GM19043 (cell line): ENCODE results near the gene LARP4B.

Source experiments
- ATAC-seq: cut with Tn5 transposase; IDR thresholded peaks from one replicate; pipeline ENCODE4 v1.9.1; 2021; ENCODE audit warnings: low read depth; ENCODE audit not compliant: unreplicated experiment

LARP4B gene

DNA sequence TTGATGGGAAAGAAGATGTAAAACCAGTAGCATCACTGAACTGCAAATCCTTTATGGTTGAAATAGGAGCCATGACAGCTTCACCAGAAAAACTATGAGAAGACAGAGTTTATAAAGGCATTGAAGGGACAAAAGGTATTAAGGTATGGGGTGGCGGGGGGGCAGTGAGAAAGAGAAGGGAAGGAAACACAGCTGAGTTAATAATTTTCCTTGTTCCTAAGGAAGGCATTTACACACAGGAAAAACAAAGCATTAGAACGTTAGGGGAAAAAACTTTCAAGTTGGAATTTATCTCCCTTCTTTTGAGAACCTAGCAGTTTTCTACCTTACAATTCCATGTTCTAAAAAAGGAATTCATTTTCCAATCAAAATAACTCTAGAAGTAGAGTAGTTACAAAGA is 4.4 kb downstream of the LARP4B start:
- ATAC-seq, result no peak

DNA sequence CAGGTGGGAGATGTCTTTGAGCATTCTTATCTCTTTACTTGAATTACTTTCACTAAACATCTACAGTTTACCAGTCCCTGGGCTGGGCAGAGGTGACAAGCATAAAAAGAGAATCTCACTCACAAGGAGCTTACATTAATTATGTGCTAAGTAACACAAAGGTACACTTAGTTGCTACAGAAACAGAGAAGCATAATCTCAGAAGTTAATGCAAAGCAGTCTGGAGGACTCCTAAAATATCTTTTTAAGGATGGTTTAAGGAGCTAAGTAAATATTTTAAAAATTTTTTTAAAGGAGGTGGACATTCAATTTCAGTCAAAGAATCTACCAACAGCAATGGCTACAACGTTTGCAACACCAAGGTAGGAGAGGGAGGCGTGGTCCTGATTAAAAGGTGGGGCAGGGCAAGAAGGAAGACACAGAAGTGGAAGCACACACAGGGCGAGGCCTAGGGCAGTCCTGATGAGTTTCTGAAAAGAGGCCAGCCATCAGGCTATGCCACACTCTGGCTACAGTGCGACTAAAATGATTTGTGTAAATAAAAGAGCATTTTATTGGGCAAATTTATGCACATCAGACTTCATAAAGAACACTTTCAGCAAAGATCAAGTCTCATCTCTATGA is 5.3 kb downstream of the LARP4B start:
- ATAC-seq, result no peak

DNA sequence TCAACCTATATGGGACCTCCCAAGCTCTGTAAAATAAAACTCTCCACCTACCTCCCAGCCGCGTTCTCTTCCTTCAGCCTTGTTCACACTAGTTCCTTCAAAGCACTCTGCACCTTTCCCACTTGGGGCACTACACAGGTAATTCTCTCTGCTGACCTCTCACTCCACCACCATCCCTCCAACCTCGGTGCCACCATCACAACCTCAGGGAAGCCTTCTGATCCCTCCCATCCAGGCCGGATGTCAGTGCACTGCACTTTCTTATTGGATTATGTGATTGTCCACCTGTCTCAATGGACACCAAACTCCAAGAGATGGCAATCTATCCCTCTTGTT is 7.0 kb downstream of the LARP4B start:
- ATAC-seq, result no peak

DNA sequence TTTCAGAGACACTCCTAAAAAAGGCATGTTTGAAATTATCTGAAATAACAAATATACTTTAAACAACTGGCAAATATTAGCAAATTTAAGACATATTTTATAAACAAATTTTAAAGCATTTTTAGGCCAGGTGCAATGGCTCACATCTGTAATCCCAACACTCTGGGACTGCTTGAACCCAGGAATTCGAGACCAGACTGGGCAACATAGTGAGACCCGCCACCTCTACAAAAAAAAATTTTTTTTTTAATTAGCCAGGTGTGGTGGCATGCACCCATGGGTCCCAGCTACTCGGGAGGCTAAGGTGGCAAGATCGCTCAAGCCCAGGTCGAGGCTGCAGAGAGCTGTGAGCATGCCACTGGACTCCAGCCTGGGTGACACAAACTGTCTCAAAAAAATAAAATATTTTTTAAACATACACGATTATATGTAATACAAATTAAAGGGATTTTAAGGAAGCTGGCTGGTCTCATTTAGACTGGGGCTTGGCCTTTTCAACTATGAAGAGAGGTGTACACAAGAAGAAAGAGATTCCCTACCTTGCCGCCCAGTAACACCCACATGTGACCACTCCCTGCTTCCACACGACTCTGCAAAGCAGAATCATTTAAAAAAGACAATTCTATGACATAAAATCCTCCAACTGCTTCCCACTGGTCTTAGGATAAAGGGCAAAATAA is 7.5 kb downstream of the LARP4B start:
- no peak for ATAC-seq

- no peak for ATAC-seq
These were observed 9.8 kb downstream of the LARP4B start for GRCh38 chr10:921471-922414.

GRCh38 chr10:920450-920849 is 11.1 kb downstream of the LARP4B start:
- ATAC-seq, result no peak

GRCh38 chr10:919481-919880 is 12.0 kb downstream of the LARP4B start:
- no peak for ATAC-seq

GRCh38 chr10:917999-918398 is 13.5 kb downstream of the LARP4B start:
- ATAC-seq, result no peak

DNA sequence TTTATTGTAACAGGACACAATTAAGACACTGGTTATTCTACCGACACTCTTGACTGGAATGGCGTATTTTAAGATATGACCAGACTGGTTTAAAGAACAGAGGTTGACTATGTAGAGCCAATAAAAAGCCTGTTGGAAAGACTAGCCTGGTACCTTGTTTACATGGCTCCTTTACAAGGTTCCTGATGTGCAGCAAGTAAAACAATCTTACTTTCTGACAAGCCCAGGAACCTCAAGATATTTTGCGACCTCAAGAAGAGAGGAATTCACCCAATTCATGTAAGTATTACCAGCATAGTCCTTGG is 14.1 kb downstream of the LARP4B start:
- no peak for ATAC-seq

- ATAC-seq, result no peak
These were observed 14.6 kb downstream of the LARP4B start for GRCh38 chr10:916716-917415.

DNA sequence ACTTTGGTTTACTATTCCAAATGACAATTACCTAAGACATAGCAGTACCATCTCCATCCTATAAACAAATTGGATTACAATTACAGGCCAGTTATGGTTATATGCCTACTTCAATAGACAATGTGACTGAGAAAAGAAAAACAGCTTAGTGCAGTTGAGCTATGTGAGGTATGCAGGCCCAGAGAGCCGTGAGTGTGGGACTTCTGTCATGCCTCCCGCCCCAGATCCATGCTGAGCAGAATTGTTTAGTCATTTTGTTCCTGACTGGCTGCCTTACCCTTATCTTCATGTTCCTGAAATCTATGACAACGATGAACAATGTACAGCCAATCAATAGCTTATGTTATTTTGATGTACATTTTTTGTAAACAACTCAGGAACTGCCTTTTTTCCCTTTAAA is 21.7 kb downstream of the LARP4B start:
- no peak for ATAC-seq

DNA sequence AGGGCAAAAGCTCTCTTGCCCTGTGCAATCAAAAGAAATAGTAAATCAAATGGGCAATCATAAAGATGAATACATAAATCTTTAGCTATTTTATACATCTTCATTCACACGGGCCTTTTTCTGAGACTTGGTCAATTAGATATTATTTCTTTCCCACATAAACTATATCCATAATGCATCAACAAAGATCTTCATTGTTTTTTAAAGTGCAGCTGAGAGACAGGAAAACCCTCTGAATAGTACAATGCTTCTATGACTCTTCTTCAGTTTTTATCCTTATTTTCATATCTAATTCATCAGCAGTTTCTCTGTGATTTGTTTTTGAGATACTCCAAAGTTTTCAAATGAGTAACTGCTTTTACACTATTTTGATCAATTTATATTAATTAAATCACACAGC is 25.5 kb downstream of the LARP4B start:
- no peak for ATAC-seq

DNA sequence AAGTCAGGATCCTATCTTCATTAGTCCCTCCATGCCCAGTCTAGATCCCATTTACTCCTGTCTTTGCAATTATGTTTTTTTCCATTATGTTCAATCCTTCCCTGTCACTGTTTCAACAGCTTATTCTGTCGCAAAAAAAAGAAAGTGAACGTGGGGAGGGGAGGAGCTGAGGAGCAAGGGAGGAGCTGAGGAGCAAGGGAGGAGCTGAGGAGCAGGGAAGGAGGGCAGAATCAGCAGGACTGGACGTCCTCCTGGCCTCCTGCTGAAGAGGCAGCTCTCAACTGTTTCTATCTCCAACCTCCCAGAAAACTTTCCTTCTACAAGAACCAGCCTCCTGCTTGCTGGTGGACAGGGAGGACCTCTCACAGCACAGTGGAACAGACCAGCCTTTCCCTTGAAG is 26.0 kb downstream of the LARP4B start:
- ATAC-seq, result no peak

DNA sequence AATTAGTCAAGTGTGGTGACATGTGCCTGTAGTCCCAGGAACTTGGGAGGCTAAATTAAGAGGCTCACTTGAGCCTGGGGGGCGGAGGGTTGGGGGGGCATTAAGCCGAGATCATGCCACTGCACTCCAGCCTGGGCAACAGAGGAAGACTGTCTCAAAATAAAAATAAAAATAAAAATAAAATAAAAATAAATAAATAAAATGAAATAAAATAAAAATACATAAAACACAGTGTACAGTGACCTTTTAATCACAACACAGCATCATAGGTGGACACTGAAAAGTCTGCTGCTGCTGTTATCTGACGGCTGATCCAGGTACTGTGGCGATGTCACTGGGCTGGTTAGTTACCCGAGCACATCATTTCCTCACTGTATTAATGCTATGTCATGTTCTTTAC is 27.1 kb downstream of the LARP4B start:
- ATAC-seq, result no peak

GRCh38 chr10:898141-898540 is 33.4 kb downstream of the LARP4B start:
- ATAC-seq, result no peak

- no peak for ATAC-seq
These were observed 34.5 kb downstream of the LARP4B start for GRCh38 chr10:896982-897381.

DNA sequence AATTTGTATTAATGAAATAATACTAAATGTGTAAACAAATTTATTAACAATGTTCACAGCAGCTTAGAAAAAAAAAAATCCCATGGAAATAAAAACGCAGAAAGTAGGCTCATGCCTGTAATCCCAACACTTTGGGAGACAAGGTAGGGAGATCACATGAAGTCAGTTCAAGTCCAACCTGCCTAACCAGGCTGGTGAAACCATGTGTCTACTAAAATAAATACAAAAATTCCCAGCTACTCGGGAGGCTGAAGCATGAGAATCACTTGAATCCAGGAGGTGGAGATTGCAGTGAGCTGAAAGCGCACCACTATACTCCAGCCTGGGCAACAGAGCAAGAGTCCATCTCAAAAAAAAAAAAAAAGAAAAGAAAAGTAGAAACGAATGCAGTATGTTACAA is 36.2 kb downstream of the LARP4B start:
- ATAC-seq, result no peak

DNA sequence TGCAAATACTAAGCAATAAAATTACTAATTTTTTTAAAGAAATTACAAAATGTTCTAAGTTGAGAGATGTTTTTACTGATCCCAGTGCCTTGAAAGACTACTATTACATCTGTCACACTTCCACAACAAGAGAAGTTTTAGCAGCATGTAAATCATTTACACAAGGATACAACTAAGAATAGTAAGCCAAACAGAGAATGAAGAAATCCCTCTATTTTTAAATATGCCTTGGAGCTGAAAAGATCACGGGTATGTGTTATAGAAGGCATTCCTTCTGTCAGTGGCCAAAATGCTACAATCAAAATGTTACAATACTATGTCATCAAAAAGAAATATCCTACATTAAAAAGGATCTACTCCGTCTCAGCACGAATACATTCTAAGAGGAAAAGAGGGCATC is 52.6 kb downstream of the LARP4B start:
- ATAC-seq, result no peak

DNA sequence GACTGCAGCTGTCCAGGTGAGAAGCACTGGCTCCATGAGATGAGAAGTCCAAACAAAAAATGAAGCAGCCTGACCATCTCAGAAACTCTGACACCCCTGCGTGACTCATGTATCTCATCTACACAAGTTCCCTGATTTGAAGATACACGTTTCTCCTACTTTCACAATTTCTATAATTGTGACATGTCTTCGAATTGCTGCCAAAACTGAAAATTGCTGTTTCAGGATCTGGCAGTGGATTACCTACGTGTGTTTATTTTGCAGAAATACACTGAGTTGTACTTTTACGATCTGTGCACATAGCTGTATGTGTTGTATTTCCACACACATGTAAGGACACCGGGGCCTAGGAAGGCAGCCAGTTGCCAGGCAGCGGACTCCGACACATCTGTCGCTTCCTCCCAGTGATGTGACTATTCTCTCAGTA is 53.2 kb downstream of the LARP4B start:
- ATAC-seq, result no peak

DNA sequence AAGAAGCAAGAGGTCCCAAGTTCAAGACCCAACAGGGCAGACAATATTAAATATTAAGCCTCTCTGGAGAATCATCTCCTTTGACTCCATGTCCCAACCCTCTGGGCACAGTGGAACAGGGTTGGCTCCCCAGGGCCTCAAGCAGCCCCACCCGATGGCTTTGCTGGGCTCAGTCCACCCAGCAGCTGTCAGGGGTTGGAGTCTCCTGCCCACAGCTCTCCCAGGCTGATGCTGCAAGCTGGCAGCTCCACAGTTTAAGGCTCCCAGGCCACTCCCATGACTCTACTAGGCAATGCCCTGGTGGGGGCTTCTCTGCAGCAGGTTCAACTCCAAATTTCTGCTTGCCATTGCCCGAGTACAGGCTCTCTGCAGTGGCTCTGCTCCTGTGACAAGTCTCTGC is 55.1 kb downstream of the LARP4B start:
- ATAC-seq, result no peak

GRCh38 chr10:873020-873419 is 58.5 kb downstream of the LARP4B start:
- ATAC-seq, result no peak
